GM19193 (cell line): ENCODE data around the gene C1QB.

ENCODE experiments used
- POLR2A ChIP-seq: IDR thresholded peaks from 4 replicates; pipeline ENCODE4 v1.6.1; 2011; ENCODE audit not compliant: insufficient read depth, insufficient read length; ENCODE audit errors: extremely low read depth

C1QB gene

DNA sequence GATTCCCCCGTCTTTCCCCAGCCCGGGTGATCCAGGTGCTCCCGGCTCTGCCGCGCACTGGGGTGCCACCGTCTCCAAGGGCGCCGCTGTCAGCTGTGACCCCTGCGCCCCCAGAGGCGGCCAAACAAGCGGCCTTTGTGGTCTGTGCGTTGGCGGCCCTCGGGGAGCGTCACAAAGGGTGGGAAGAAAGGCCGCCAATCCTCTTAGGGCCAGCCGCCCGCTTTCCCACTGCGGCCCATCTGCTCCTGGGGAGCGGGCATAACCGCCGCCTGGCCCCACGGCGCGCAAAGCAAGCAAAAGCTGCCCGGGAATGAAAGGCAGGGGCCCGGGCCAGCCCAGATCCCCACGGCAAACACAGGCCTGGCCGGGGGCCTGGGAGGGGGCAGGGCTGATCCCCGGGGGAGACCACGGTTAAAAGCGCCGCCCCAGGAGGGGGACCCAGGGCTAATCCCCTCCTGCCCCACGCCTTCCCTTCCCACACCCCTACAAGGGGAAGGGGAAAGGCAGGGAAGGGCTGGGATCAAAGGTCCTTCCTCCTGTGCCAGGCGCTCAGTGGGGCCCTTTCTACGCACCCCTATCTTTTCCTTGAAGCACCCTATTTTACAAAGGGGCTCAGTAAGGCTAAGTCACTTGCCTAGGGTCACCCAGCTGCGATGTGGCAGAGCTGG, 24.0 kb downstream of the C1QB start:
- no peak for TF ChIP-seq POLR2A

DNA sequence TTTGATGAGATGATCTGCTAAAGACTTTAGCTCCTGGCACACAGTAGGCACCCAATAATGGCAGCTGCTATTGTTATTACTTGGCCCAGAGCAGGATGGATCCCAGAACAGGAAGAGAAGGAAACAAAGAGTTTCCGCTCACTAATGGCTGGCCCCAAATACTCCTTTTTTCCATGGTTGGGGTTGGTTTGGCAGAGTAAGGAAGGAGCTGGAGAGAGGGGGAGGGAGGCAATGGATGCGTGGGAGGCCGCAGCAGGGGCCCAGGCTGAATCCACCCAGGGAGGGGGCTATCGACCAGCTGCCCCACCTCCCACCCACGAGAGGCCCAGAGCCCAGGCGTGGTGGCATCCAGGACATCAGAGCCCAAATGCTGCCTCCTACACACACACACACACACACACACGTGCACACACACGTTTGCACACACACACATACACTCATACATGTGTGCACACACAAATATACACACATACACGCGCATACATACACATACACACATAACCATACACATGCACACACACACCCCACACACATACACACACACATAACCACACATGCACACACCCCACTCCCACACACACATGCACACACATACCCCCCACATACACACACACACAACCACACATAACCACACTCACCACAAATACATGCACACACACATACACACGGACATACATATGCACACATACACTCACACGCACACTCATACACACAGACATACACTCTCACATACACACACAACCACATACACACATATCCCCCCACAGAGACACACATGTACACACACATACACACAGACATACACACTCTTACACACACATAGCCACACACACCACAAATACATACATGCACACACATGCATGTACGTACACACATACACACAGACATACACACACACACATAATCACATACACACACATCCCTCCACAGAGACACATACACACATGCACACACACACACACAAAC, 25.2 kb downstream of the C1QB start:
- no peak for TF ChIP-seq POLR2A

DNA sequence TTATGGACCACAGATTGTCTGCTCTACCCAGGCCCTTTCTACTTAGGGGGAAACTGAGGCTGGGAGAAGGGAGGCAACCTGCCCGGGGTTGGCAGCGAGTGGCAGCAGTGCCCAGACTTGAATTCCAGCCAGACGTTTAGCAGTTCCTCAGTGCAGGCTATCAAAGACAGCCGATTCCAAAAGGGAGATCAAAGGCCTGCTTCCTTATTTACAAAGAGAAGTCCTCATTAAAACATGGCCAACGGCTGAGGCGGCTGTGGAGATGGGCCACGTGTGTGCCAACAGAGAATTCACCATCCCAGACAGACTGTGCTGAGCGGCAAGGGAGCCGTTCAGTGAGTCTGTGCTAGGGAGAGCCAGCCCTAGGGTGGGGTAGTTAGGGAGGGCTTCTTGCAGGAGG, 27.7 kb downstream of the C1QB start:
- no peak for TF ChIP-seq POLR2A

DNA sequence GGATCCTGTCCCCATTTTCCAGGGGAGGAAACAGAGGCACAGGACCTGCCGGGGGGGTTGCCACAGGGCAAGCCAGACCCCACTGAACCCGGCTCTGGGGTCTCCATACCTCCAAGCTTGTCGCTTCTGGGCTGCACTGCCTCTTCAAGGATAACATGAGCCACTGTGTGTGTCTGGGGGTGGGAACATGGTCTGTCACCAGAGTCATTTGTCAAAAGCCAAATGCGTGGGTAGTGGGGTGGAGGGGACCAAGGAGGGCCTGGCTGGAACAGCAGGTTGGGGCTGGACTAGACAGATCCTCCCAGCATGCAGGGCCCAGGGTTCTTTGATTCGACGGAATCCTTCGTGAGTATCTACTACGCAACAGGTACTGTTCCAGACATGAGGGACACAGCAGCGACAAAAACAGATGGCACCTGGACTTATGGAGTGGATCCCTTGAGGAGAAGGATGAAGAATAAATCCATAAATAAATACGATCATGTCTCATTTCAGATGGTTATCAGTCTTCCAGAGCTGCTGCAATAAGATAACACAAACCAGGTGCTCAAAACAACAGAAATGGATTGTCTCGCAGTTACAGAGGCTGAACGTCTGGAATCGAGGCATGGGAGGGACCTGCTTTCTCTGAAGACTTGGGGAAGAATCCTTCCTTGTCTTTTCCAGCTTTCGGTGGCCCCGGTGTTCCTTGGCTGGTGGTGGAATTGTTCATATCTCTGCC, 28.7 kb downstream of the C1QB start:
- no peak for TF ChIP-seq POLR2A

DNA sequence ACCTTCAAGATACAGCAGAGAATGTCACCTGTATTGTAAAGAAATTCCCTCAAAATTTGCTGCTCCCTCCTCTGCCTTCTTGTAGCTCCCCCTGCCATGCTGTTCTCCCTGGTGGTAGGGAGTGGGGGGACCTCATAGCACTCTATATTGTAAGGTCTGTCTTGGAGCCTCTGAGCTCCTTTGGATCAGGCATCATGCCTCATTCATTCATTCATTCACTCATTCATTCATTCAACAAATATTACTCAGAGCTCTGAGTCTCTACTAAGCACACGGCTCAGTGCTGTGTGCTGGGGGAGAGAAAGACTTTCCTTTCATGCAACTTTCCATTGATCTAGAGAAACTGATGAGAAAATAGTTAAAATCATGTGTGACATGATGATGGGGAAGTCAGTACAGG, 30.5 kb downstream of the C1QB start:
- no peak for TF ChIP-seq POLR2A

DNA sequence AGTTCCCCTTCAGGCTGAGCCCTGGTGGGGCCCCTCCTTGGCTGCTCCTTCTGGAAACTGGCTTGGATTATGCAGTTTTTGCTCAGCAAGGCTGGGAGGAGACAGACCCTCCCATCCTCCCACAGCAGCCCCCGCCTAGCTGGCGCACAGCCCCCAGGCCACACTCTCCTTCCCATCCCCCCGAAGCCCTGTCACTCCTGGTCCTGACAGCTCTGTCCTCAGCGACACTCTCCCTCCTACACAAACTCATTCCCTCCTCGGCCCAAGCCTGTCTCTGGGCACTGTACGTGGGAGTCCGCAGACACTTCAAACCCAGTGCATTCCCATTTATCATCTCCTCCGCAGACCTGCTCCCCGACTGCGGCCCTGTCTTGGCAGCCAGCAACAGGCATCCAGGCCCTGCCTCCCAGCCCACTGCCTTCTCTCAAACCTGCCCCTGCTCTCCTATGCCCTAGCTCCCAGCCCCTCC, 32.6 kb downstream of the C1QB start:
- no peak for TF ChIP-seq POLR2A

DNA sequence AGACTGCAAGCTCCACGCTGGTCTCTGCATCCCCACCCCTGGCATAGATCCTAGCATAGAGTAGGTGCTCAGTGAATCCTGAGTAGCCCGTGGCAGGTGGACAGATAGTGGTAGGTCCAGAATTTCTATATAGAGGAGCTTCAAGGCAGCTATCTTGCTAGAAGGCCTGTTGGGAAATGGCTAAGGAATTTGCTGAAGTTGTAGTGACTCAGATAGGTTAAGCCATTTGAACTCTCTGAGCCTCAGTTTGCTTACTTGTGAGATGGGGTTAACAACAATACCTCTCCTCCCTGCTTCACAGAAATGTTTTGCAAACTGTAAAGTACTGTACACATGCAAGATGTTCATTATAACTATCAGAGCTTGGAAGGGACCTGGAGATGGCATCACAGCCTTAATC, 34.2 kb downstream of the C1QB start:
- no peak for TF ChIP-seq POLR2A

DNA sequence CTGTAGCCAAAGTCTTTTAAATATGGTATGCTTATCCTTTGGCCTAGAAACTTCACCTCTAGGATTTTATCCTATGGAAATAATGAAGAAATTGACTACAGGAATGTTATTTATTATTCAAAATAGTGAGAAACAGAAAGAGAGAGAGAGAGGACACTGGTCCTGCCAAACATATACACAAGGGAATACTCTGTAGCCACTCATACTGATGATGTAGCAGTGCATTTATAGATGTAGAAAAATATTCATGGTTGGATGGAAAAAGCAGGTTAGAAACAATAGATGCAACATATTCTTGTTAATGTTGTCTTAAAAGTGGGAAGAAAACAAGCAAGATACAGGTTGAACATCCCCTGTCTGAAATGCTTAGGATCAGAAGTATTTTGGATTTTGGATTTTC, 35.4 kb downstream of the C1QB start:
- no peak for TF ChIP-seq POLR2A

DNA sequence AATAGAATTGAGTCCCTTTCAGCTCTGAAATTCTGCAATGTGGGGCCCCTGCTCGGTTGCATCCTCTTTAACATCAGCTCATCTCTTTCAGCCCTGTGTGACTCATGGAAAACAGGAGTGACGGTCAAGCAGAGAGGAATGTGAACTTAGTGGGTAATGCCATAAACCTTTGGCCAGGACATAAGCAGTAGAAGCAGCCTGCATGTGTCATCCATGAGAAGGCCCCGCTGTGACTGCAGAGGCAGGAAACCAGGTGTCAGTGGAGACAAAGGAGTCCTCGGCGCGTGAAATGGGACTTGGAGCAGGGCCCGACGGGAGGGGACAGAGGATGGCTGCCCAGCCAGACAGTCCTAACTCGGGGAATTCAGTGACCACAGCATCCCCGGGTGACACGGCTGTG, 36.5 kb downstream of the C1QB start:
- TF ChIP-seq POLR2A: no peak

DNA sequence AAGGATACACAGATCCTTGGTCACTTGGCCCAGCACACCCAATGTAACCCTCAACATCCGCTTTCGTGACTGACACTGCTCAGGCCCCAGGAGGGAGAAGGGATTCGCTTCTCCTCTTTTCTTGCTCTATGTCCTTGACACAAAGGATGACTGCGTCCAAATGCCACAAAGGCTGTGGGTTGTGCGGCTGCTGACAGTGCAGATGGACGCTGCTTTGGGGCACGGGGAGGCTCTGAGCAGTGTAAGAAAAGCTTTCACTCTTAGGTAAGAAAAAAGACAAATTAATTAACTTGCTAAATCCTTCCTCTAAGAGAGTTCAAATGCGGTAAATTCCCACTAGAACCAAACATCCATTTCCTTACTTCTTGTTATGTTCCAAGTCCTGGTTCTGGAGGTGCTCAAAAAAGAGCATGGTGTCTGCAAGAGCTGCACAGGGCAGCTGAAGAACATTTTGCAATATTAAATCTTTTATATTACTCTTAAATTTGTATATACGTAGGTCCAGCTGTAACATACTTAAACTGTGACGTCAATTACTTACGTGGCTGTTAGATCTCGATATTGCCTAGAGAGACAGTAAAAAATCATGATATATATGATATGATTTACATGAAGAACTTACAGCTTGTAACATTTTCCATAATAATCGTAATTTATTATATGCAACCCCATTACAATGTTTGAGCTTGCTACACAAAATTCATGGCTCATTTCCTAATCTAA, 38.2 kb downstream of the C1QB start:
- TF ChIP-seq POLR2A: no peak

DNA sequence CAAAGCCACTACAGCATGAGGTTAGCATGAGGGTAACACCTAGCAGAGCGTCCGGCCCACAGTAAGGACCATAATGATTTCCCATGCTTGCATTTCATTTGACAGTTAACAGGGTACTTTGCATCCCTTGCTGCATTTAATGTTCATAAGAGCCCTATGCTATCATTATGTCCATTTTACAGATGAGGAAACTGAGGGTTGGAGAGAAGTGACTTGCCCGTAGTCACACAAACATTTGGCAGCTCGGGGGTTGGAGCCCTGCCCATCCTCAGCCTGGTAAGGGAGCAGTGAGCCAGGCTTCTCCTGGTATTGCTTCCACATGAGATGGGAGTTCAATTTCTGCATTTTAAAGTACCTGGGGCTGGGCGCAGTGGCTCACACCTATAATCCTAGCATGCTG, 41.1 kb downstream of the C1QB start:
- no peak for TF ChIP-seq POLR2A

DNA sequence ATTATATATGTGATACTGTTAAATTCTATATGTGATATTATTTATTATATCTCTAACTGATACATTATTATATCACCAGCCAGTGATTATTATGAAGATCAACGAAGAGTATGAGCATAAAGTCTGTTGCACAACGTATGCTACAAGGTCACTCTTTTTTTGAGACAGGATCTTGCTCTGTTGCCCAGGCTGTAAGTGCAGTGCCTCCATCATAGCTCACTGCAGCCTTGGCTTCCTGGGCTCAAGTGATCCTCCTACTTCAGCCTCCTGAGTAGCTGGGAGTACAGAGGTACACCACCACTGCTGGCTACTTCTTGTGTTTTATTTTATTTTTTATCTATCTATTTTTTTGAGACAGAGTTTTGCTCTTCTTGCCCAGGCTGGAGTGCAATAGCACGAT, 43.6 kb downstream of the C1QB start:
- no peak for TF ChIP-seq POLR2A

DNA sequence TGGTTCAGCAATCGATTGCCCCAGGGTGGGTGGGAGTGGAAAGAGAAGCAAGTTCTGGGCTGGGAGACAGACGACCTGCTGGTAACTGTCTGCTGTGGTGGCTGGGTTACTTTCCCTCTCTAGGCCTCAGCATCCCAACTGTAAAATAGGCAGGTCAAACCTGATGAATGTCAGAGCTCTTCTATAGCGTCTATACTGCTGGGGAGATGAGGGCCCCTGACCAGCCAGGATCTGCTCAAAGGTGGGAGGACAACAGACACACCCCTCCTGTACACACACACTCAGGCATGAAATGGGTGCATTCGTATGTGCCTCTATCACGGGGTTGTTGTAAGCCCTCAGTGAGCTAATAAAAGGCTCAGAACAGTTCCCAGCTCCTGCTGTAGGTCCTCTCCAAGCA, 44.9 kb downstream of the C1QB start:
- no peak for TF ChIP-seq POLR2A

DNA sequence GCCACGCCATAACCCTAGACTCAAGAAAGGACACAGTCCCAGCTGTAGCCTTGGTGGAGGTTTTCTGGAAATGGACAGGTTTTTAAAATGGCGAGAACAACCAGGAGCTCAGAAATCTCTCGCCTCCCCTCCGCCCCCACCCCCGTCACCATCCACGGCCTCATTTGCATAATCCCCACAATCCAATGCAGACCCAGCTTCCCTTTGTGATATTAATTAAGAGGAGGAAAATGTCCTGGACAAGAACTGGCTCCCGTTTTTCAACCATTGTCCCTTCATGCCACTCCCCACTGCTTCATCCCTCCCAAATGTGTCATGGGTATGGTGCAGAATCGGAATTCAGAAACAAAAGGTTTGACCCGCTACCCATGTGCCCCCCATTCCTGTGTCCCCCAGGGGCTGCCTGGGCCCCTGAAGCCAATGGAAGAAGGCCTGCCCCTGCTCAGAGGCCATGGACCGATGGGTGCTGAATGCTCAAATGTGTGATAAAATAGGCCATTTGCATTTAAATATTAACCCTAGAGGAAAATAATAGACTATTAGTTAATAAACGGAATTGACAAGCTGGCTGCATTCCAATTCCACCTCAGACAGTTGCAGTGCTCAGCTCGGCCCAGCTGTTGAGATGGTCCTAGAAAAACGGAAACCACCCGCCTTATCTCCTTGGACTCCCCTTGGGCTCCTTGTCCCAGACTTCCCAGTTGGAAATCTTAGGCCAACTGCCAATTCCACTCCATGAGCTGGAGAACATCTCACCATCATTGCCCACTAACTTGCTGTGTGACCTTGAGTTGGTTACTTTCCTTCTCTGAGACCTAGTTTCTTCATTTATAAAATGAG, 46.9 kb downstream of the C1QB start:
- no peak for TF ChIP-seq POLR2A
